GM20000 (cell line): Measurements from ENCODE around the gene TNFRSF19.

Experiments used
- DNase-seq: peaks from one replicate; pipeline ENCODE4 v3.0.0; 2012; ENCODE audit warnings: low spot score
- TF ChIP-seq, protein P1 (sequence below): IDR thresholded peaks from 2 replicates; pipeline ENCODE4 v1.5.1; 2012; ENCODE audit warnings: mild to moderate bottlenecking, control low read depth; ENCODE audit errors: extremely low read depth, missing control alignments

TNFRSF19 gene

DNA sequence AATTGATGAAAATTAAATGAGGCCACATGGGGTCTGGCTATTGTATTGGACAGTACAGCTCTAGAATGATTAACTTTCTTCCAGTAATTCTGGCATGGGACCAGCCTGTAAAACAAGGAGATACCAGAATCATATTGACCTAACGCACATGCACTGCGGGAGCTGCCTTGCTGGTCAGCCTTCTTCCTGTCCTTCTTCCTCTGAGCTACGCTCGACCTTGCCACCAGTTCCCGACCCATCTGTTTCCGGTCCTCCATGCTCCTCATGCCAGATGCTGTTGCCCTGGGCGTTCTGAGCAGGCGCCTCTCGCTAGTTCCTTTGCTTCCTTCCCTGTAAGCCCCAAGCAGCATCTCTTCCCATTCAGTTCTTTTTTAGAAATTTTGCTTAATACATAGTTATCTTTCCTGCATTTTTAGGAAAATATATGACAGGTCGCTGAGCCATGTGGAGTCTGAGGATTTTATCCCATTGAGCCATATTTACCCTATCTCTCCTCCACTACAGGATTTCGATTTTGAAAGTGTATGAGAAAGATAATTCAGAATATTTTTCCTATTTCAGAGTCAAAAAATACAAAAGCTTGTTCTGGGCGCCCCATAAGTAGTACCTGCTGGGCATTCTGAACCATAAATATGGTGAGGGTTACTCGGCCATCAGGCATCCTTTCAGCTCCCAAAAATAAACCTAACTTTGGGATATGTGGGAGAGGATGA, 38.6 kb downstream of the TNFRSF19 start:
- no peak for DNase-seq
- TF ChIP-seq, protein P1, sequence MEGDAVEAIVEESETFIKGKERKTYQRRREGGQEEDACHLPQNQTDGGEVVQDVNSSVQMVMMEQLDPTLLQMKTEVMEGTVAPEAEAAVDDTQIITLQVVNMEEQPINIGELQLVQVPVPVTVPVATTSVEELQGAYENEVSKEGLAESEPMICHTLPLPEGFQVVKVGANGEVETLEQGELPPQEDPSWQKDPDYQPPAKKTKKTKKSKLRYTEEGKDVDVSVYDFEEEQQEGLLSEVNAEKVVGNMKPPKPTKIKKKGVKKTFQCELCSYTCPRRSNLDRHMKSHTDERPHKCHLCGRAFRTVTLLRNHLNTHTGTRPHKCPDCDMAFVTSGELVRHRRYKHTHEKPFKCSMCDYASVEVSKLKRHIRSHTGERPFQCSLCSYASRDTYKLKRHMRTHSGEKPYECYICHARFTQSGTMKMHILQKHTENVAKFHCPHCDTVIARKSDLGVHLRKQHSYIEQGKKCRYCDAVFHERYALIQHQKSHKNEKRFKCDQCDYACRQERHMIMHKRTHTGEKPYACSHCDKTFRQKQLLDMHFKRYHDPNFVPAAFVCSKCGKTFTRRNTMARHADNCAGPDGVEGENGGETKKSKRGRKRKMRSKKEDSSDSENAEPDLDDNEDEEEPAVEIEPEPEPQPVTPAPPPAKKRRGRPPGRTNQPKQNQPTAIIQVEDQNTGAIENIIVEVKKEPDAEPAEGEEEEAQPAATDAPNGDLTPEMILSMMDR, result no peak

DNA sequence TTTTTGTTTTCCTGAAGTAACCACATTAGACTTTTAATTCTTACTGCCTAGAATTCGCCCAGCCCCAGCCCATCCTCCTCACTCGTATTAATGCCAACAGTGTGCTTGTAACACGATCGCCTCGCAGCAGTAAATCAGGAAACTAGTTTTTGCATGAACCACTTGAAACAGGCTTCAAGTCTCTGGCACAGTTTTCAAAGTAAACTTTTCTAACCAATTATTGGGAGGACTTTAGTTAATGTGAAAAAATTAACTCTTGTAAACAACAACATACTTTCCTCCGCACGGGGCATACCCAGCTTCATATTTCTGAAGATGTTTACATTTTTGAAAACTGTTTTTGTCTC, 39.2 kb downstream of the TNFRSF19 start:
- TF ChIP-seq, protein P1, result no peak
- DNase-seq, result no peak

DNA sequence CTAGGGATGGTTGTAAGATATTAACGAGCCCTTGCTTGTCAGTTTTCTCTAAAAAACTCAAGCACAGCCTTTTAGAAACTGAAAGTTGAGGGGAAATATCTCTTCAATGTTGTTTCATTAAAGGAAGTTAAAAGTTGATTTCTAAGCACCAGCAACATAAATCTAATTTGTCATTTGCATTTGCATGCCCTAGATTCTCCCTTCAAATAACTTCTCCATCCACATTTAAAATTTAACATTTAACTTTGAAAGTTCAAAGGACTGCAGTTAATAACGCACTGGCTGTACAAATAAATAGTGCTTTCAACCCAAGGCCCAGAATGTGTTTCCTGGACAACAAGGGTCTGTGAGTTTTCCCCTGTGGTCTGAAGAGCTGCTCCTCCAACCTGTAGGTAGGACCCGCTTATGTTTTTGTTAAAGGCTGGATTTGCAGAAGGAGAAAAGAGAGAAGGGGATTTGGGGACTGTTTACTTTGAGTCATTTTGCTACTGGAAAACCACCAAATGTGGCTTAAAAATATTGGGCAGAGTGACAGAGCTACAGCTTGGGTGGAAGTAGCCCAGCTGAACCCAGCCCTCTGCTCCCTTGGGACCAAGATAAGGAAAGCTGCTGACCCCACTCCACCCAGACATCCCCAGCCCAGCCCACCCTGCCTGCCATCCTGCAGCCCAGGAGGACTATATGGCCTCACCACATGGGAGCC, 39.8 kb downstream of the TNFRSF19 start:
- TF ChIP-seq, protein P1, result no peak
- no peak for DNase-seq

DNA sequence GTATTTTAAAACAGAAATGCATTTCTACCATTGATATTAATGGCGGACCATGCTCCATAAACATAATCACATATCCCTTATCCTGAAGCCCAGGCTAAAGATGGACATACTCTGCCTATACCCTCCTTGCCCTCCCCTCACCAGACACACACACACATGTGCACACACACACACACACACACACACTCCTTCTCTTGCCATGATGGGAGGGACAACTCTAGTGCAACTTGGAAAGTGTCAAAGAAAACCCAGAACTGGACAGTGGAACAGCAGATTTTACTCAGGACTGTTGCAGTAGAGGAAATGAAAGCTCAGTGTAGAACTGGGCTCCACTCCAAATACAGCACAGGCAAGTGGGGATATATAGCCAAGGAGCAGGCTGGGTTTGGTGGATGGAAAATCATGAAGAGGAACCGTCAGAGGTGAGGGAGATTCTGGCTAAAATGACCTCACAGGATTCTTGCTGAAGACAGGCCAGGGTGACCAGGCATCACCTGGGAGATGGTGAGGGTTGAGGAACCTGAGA, 40.8 kb downstream of the TNFRSF19 start:
- DNase-seq, result no peak
- TF ChIP-seq, protein P1, result no peak

DNA sequence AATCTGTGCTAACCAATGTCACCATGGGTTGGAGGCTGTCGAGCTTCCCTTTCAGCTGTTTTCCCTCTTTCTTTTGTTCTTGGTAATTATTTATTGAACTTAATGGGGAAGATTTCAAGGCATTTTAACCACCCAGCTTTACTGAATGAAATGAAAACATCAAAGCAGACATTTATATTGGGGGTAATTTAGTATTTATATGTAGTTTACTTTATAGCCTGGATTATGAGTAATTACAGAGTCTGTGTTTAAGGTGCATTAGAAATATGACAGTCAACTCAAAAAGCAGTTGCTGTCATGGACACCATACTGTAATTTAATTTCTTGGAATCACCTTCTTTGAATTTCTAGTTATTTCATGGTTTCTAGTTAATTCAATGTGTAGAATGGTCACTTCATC, 42.0 kb downstream of the TNFRSF19 start:
- TF ChIP-seq, protein P1, result no peak
- DNase-seq, result no peak

DNA sequence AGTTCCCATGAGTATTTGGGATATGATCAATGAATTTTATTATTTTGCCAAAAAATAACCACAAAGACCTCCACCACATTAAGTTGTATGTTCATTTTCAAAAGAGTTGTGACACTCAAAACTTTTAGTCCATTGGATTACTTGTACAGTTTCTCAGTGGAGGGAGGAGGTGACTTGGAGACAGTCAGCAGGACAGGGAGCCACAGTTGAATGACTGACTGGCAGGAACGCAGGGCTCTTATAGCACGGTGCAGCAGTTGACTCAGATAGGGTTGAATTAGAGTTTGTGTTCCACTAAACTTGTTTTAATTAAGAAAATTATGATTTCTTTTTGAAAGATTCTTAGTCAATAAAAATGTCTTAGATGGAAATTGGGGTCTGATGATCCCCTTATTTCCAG, 42.5 kb downstream of the TNFRSF19 start:
- TF ChIP-seq, protein P1, result no peak
- DNase-seq, result no peak

DNA sequence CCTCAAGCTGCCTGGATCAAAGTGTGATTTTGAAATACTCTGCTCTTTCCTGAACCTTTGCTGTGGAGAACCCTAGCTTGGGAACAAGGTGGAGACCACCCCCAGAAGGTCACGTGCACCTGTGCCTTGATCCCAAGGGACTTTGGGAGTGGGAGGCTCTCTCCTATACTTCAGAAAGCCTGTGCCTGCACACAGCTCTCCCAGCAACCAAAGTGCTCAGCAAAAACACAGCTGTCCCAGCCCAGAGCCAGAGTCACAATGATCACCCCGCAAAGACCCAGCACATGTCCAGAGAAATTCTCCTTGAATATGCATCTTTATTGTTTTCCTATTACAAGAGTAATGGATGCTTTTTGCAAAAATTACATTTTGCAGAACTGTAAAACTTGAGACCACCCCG, 43.4 kb downstream of the TNFRSF19 start:
- TF ChIP-seq, protein P1, result no peak
- no peak for DNase-seq
